Gastroesophageal sphincter (tissue), 3 donors: ENCODE measurements around the gene NLK.

Experiments used
- EP300 ChIP-seq: sonication (generic); formaldehyde crosslinking; IDR thresholded peaks from one replicate; pipeline ENCODE4 v1.6.1; 2017; ENCODE audit warnings: antibody characterized with exemption, mild to moderate bottlenecking
- TF ChIP-seq, protein P1 (sequence below), 4 experiments: fragments of 200-600 bp in 2 of 4; fragments of 450-650 bp in 2 of 4; sonication (generic) in 1 of 4; IDR thresholded peaks; one replicate each; pipeline ENCODE4 v1.5.1; 2017 to 2019; ENCODE audit warnings: antibody characterized with exemption in 4 of 4, mild to moderate bottlenecking in 2 of 4, moderate library complexity in 2 of 4

DNA sequence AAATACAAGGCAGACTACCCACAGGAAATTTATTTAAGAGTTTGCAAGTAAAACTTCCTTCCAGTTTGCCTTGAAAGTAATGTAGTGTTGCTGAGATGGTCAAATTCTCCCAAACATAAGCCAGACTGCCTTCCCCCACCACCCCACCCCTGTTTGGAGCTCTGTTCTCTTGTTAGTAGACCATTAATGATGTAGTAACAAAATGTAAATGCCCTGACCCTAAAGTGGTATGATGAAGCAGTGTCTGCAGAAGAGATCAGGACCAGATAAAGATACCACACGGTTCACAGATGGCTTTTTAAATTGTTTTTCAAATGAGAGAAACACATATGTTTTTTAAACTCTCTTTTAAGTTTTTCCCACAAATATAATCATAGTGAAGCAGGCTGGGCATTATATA, 140.1 kb downstream of the NLK start:
- no peak for TF ChIP-seq EP300
- TF ChIP-seq, protein P1, sequence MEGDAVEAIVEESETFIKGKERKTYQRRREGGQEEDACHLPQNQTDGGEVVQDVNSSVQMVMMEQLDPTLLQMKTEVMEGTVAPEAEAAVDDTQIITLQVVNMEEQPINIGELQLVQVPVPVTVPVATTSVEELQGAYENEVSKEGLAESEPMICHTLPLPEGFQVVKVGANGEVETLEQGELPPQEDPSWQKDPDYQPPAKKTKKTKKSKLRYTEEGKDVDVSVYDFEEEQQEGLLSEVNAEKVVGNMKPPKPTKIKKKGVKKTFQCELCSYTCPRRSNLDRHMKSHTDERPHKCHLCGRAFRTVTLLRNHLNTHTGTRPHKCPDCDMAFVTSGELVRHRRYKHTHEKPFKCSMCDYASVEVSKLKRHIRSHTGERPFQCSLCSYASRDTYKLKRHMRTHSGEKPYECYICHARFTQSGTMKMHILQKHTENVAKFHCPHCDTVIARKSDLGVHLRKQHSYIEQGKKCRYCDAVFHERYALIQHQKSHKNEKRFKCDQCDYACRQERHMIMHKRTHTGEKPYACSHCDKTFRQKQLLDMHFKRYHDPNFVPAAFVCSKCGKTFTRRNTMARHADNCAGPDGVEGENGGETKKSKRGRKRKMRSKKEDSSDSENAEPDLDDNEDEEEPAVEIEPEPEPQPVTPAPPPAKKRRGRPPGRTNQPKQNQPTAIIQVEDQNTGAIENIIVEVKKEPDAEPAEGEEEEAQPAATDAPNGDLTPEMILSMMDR (IDR thresholded peaks at IDR 0.05), result no peak
